Chondrocyte (in vitro differentiated cells): ENCODE measurements around the gene LTBP2. TPM values are rescaled to one million over a fixed set of nuclear protein-coding genes. Genes with fewer than 3 reads are reported as not detected.

Experiments used
- DNase-seq: peaks from one replicate; pipeline ENCODE4 v3.0.0; 2021; ENCODE audit warnings: mixed read lengths, low spot score
- H3K27ac Mint-ChIP-seq: one replicate; pipeline ENCODE4 v1.8.0; 2021; ENCODE audit warnings: mild to moderate bottlenecking, moderate library complexity, mixed read lengths; ENCODE audit not compliant: unreplicated experiment
- H3K27me3 Mint-ChIP-seq: 2 replicates; pipeline ENCODE4 v1.8.0; 2021; ENCODE audit warnings: low read depth, mixed read lengths
- H3K36me3 Mint-ChIP-seq: 2 replicates; pipeline ENCODE4 v1.8.0; 2021; ENCODE audit warnings: low read depth, mixed read lengths
- H3K4me1 Mint-ChIP-seq: 2 replicates; pipeline ENCODE4 v1.8.0; 2021; ENCODE audit warnings: low read depth, mild to moderate bottlenecking, mixed read lengths
- H3K4me3 Mint-ChIP-seq: one replicate; pipeline ENCODE4 v1.8.0; 2021; ENCODE audit warnings: mild to moderate bottlenecking, moderate library complexity, mixed read lengths; ENCODE audit not compliant: unreplicated experiment
- H3K9me3 Mint-ChIP-seq: 2 replicates; pipeline ENCODE4 v1.8.0; 2021; ENCODE audit warnings: low read depth, mixed read lengths
- total RNA-seq: library from RNA; stranded (reverse); gene quantifications from 3 replicates; pipeline ENCODE4 v1.2.1, GENCODE V29; 2021
- TF ChIP-seq, protein P1 (sequence below): fragments of 200-600 bp; sonication (generic); IDR thresholded peaks from 2 replicates; pipeline ENCODE4 v1.5.0; 2021; ENCODE audit warnings: antibody characterized with exemption, mild to moderate bottlenecking, moderate library complexity

LTBP2 gene
- total RNA-seq, 1 donor from 2014 or later, result 215 TPM

DNA sequence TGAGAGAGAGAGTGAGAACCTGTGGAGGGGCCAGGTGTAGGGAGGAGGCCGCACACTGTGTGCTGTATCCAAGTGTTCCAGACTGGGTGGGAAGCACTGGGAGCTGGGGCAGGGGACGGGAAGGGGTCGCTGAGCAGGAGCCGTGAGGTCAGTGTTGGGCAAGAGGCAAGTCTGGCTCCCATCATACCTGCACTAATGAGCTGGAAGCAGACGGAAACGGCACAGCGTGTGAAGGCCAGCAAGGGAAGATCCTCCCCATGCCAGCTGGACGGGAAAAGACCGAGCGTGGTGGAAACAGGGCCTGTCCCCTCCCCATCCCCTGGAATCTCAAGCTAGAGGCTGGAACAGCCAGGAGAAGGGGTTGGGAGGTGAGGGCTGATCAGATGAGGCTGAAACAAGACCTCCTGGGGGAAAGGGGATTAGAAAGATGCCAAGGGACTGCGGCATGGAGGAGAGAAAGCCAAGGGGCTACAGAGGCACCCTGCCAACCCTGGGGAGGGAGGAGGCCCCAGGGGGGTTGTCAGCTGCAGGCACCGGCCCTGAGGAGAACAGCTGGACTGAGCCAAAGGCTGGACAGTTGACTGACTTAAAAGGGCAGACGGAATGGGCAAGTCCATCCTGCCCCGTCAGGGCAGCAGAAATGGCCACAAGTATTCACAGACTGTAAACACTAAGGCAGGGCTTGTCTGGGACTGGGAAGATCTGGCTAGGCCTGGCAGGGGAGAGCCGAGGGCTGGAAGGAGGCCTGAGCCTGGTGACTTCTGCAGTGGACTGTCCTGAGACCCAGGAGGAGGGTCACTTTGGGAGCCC is 19.0 kb upstream of the LTBP2 start:
- peaks cover 41% of the 10 kb centered on the region for H3K4me1 Mint-ChIP-seq
- no peak overlapping the region for H3K4me3 Mint-ChIP-seq
- DNase-seq, result no peak
- peak overlapping the region; percentile 25 for H3K27ac Mint-ChIP-seq
- H3K27me3 Mint-ChIP-seq, result no peaks in the 10 kb centered on the region
- TF ChIP-seq, protein P1, sequence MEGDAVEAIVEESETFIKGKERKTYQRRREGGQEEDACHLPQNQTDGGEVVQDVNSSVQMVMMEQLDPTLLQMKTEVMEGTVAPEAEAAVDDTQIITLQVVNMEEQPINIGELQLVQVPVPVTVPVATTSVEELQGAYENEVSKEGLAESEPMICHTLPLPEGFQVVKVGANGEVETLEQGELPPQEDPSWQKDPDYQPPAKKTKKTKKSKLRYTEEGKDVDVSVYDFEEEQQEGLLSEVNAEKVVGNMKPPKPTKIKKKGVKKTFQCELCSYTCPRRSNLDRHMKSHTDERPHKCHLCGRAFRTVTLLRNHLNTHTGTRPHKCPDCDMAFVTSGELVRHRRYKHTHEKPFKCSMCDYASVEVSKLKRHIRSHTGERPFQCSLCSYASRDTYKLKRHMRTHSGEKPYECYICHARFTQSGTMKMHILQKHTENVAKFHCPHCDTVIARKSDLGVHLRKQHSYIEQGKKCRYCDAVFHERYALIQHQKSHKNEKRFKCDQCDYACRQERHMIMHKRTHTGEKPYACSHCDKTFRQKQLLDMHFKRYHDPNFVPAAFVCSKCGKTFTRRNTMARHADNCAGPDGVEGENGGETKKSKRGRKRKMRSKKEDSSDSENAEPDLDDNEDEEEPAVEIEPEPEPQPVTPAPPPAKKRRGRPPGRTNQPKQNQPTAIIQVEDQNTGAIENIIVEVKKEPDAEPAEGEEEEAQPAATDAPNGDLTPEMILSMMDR, result no peak
- H3K9me3 Mint-ChIP-seq, result no peaks in the 10 kb centered on the region
- no peaks in the 10 kb centered on the region for H3K36me3 Mint-ChIP-seq

- Mint-ChIP-seq H3K36me3 (no peaks in the 10 kb centered on the region), H3K27ac (no peak overlapping the region), H3K27me3 (no peaks in the 10 kb centered on the region), H3K4me3 (no peak overlapping the region), H3K4me1 (peaks cover 22% of the 10 kb centered on the region), H3K9me3 (no peaks in the 10 kb centered on the region)
- TF ChIP-seq, protein P1, result no peak
- no peak for DNase-seq
Observed at GRCh38 chr14:74628418-74628817, 16.4 kb upstream of the LTBP2 start.

- no peak for DNase-seq
- TF ChIP-seq, protein P1, result no peak
- H3K9me3 Mint-ChIP-seq, result no peaks in the 10 kb centered on the region
- H3K36me3 Mint-ChIP-seq, result no peaks in the 10 kb centered on the region
- no peak overlapping the region for H3K27ac Mint-ChIP-seq
- no peaks in the 10 kb centered on the region for H3K27me3 Mint-ChIP-seq
- H3K4me3 Mint-ChIP-seq, result no peak overlapping the region
- peaks cover 21% of the 10 kb centered on the region for H3K4me1 Mint-ChIP-seq
Observed at GRCh38 chr14:74627076-74627475, 15.0 kb upstream of the LTBP2 start.

DNA sequence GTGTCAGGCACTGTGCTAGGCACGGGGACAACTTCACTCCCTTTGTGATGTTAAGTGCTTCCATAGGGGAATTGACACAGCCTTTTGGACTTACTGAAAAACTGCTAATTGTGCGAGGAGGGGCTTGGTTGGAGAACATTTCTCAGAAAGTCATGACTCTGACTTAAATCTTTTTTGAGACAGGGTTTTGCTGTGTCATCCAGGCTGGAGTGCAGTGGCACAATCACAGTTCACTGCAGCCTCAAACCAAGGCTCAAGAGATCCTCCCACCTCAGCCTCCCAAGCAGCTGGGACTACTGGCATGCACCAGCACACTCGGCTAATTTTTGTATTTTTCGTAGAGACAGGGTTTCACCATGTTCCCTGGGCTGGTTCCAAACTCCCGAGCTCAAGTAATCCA is 10.2 kb upstream of the LTBP2 start:
- no peak overlapping the region for H3K4me3 Mint-ChIP-seq
- TF ChIP-seq, protein P1, result no peak
- DNase-seq, result no peak
- H3K27ac Mint-ChIP-seq, result no peak overlapping the region
- H3K27me3 Mint-ChIP-seq, result no peaks in the 10 kb centered on the region
- H3K9me3 Mint-ChIP-seq, result no peaks in the 10 kb centered on the region
- H3K4me1 Mint-ChIP-seq, result peaks cover 53% of the 10 kb centered on the region
- no peaks in the 10 kb centered on the region for H3K36me3 Mint-ChIP-seq

- TF ChIP-seq, protein P1, result no peak
- peak overlapping the region; percentile 5 for H3K27ac Mint-ChIP-seq
Observed at GRCh38 chr14:74621556-74621955, 9.5 kb upstream of the LTBP2 start.

More at GRCh38 chr14:74621556-74621955, 9.5 kb upstream of the LTBP2 start:
- Mint-ChIP-seq H3K4me3 (no peak overlapping the region), H3K9me3 (no peaks in the 10 kb centered on the region), H3K4me1 (peaks cover 60% of the 10 kb centered on the region), H3K27me3 (no peaks in the 10 kb centered on the region), H3K36me3 (no peaks in the 10 kb centered on the region)
- DNase-seq, result no peak
